Panc1 (cell line): ENCODE data around the gene PGM2.

ENCODE experiments used
- POLR2AphosphoS5 ChIP-seq: IDR thresholded peaks from 2 replicates; pipeline ENCODE4 v1.6.1; 2012; ENCODE audit warnings: mild to moderate bottlenecking, low read depth, low read length, moderate library complexity
- REST ChIP-seq, 2 experiments: IDR thresholded peaks; 2 replicates each; pipeline ENCODE4 v1.6.1; 2011 to 2012; ENCODE audit warnings: low read depth in 2 of 2, control low read depth in 1 of 2, low read length in 1 of 2, mild to moderate bottlenecking in 1 of 2, moderate library complexity in 1 of 2; ENCODE audit not compliant: insufficient read depth in 1 of 2
- SIN3A ChIP-seq: IDR thresholded peaks from 2 replicates; pipeline ENCODE4 v1.6.1; 2012; ENCODE audit warnings: low read depth, mild to moderate bottlenecking, low read length, moderate library complexity, borderline replicate concordance; ENCODE audit not compliant: insufficient read depth
- TF ChIP-seq, protein P1 (sequence below): fragments of 450-650 bp; IDR thresholded peaks from 2 replicates; pipeline ENCODE4 v1.5.1; 2017; ENCODE audit warnings: mild to moderate bottlenecking

GRCh38 chr4:37865450-37865849, 39.0 kb downstream of the PGM2 start:
- TF ChIP-seq POLR2AphosphoS5 = no peak
- TF ChIP-seq, protein P1, sequence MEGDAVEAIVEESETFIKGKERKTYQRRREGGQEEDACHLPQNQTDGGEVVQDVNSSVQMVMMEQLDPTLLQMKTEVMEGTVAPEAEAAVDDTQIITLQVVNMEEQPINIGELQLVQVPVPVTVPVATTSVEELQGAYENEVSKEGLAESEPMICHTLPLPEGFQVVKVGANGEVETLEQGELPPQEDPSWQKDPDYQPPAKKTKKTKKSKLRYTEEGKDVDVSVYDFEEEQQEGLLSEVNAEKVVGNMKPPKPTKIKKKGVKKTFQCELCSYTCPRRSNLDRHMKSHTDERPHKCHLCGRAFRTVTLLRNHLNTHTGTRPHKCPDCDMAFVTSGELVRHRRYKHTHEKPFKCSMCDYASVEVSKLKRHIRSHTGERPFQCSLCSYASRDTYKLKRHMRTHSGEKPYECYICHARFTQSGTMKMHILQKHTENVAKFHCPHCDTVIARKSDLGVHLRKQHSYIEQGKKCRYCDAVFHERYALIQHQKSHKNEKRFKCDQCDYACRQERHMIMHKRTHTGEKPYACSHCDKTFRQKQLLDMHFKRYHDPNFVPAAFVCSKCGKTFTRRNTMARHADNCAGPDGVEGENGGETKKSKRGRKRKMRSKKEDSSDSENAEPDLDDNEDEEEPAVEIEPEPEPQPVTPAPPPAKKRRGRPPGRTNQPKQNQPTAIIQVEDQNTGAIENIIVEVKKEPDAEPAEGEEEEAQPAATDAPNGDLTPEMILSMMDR = no peak
- TF ChIP-seq SIN3A = no peak
- TF ChIP-seq REST (IDR thresholded peaks at IDR 0.05; ENCODE audit: insufficient read depth in 1 of 2, low read depth in 2 of 2, low read length in 1 of 2) = no peak
